Measurements from ENCODE around the gene THOC5. TPM values are rescaled to one million over a fixed set of nuclear protein-coding genes. Genes with fewer than 3 reads are reported as not detected.

Gene THOC5
- total RNA-seq, 1 experiment from 2014 or later: 80.6 TPM

DNA sequence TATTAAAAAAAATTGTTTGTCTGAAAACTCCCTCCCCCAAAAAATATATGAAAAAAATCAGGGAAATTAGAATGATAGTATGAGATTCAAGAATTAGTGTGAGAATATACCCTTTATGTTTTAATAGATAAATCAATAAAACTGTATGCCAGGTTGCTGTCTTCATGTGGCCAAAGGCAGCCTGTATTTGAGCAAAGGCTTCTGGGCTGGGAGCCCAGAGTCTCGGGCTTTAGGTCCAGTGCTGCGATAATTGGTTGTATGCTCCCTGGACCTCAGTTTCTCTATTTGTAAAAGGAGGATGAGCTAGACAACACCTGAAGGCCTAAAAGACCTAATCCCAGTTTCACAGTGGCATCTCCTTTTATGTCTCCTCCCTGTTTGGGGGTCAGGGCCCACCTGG, 29.8 kb downstream of the THOC5 start:
- no peak overlapping the region for H3K4me3 ChIP-seq (replicated peaks in 1 of 2; ENCODE audit: low read depth in 1 of 2, low read length in 2 of 2)
- no peak overlapping the region for H2AFZ ChIP-seq (ENCODE audit: low read depth, low read length, poor library complexity, severe bottlenecking)
- H3K9ac ChIP-seq (ENCODE audit: low read length): no peak overlapping the region
- ChIA-PET RAD21 (ENCODE audit: low non-redundant PET in 1 of 2, low total read pairs in 2 of 2, uncharacterized antibody in 2 of 2, unreplicated experiment in 2 of 2) (interaction anchor here in 1 of 2 experiments (0.8 kb wide), 1 partner anchor 128 kb away, joined by 3 read pairs; no protein-coding TSS in a partner anchor), POLR2A (no interaction called here), CTCF (interaction anchor here (1.5 kb wide), 1 partner anchor 128 kb away, joined by 10 read pairs; no protein-coding TSS in a partner anchor)
- TF ChIP-seq ZFX (IDR thresholded peaks at IDR 0.05): no peak
- no peak for TF ChIP-seq SIN3A (IDR thresholded peaks at IDR 0.05; ENCODE audit: low read depth)
- TF ChIP-seq EGR1 (IDR thresholded peaks at IDR 0.05; ENCODE audit: low read depth): no peak
- no peak for TF ChIP-seq EZH2phosphoT487 (IDR thresholded peaks at IDR 0.05; ENCODE audit: borderline replicate concordance)
- no peak for TF ChIP-seq TCF7L2 (IDR thresholded peaks at IDR 0.05; ENCODE audit: borderline replicate concordance, extremely low read depth, insufficient read depth, insufficient read length)
- no peak for TF ChIP-seq ZNF274 (IDR thresholded peaks at IDR 0.05; ENCODE audit: low read depth, low read length)
- TF ChIP-seq SRF (IDR thresholded peaks at IDR 0.05; ENCODE audit: low read depth): no peak
- intact Hi-C loops (cut with micrococcal nuclease): loop anchor here (1.0 kb wide), 1 partner anchor 128 kb away; no protein-coding TSS in a partner anchor
- no peak for ATAC-seq
- peaks cover 54 to 67% of the 10 kb centered on the region in 2 experiments for H3K36me3 ChIP-seq (ENCODE audit: control insufficient read depth in 1 of 2, insufficient read depth in 2 of 2, low read length in 2 of 2)
- no TSS peak for BruUV-seq (replicated peaks)
- no peak overlapping the region for H3K4me2 ChIP-seq (ENCODE audit: low read length)
- no peaks in the 10 kb centered on the region for H3K4me1 ChIP-seq (ENCODE audit: control insufficient read depth in 1 of 2, insufficient read depth in 2 of 2, low read length in 2 of 2)
- no peaks in the 10 kb centered on the region for H3K79me2 ChIP-seq (ENCODE audit: insufficient read depth, low read length)
- no peaks in the 10 kb centered on the region for H3K9me3 ChIP-seq (ENCODE audit: control insufficient read depth in 1 of 2, insufficient read depth in 1 of 2, low read depth in 1 of 2, low read length in 2 of 2)
- no peak overlapping the region for H3K27ac ChIP-seq (ENCODE audit: low read depth, low read length)
- H3K9me2 ChIP-seq (ENCODE audit: insufficient read depth): no peaks in the 10 kb centered on the region
- no peaks in the 10 kb centered on the region for H4K20me1 ChIP-seq (ENCODE audit: insufficient read depth)
- H3K27me3 ChIP-seq (ENCODE audit: insufficient read depth, low read length): no peaks in the 10 kb centered on the region
- no peak for DNase-seq (ENCODE audit: low read depth, low spot score)

- H3K27ac ChIP-seq (ENCODE audit: low read depth, low read length): no peak overlapping the region
- no peak overlapping the region for H2AFZ ChIP-seq (ENCODE audit: low read depth, low read length, poor library complexity, severe bottlenecking)
- no peaks in the 10 kb centered on the region for H3K27me3 ChIP-seq (ENCODE audit: insufficient read depth, low read length)
- TF ChIP-seq EZH2phosphoT487 (IDR thresholded peaks at IDR 0.05; ENCODE audit: borderline replicate concordance): no peak
- no peak for TF ChIP-seq SIN3A (IDR thresholded peaks at IDR 0.05; ENCODE audit: low read depth)
- no peak for TF ChIP-seq CBX3 (IDR thresholded peaks at IDR 0.05; ENCODE audit: low read depth)
- TF ChIP-seq TCF7L2 (IDR thresholded peaks at IDR 0.05; ENCODE audit: borderline replicate concordance, extremely low read depth, insufficient read depth, insufficient read length): no peak
- TF ChIP-seq CTCF (IDR thresholded peaks at IDR 0.05 in 2 of 3, conservative IDR thresholded peaks at IDR 0.05 in 1 of 3; ENCODE audit: borderline replicate concordance in 1 of 3, insufficient read depth in 1 of 3, low read depth in 2 of 3, low read length in 2 of 3): no peak
- no peak for TF ChIP-seq EGR1 (IDR thresholded peaks at IDR 0.05; ENCODE audit: low read depth)
- intact Hi-C loops (cut with micrococcal nuclease): no loop called here
- BruUV-seq (replicated peaks): no TSS peak
- ChIA-PET CTCF (no interaction called here), POLR2A (no interaction called here), RAD21 (ENCODE audit: low non-redundant PET in 1 of 2, low total read pairs in 2 of 2, uncharacterized antibody in 2 of 2, unreplicated experiment in 2 of 2) (no interaction called here)
- H3K4me2 ChIP-seq (ENCODE audit: low read length): no peak overlapping the region
- DNase-seq (ENCODE audit: low read depth, low spot score): no peak
- H3K36me3 ChIP-seq (ENCODE audit: control insufficient read depth in 1 of 2, insufficient read depth in 2 of 2, low read length in 2 of 2): peaks cover 49 to 60% of the 10 kb centered on the region in 2 experiments
- ATAC-seq: no peak
- no peak overlapping the region for H3K9ac ChIP-seq (ENCODE audit: low read length)
- no peaks in the 10 kb centered on the region for H3K9me2 ChIP-seq (ENCODE audit: insufficient read depth)
- H3K9me3 ChIP-seq (ENCODE audit: control insufficient read depth in 1 of 2, insufficient read depth in 1 of 2, low read depth in 1 of 2, low read length in 2 of 2): no peaks in the 10 kb centered on the region
- no peaks in the 10 kb centered on the region for H4K20me1 ChIP-seq (ENCODE audit: insufficient read depth)
- H3K4me3 ChIP-seq (replicated peaks in 1 of 2; ENCODE audit: low read depth in 1 of 2, low read length in 2 of 2): no peak overlapping the region
- no peaks in the 10 kb centered on the region for H3K79me2 ChIP-seq (ENCODE audit: insufficient read depth, low read length)
- no peaks in the 10 kb centered on the region for H3K4me1 ChIP-seq (ENCODE audit: control insufficient read depth in 1 of 2, insufficient read depth in 2 of 2, low read length in 2 of 2)
Observed at GRCh38 chr22:29521526-29521925, 32.0 kb downstream of the THOC5 start.

Data from HCT116 (cell line).